GM21360 (cell line): Measurements from ENCODE around the gene IGDCC3.

Source experiments
- ATAC-seq: cut with Tn5 transposase; IDR thresholded peaks from one replicate; pipeline ENCODE4 v1.9.1; 2021; ENCODE audit warnings: mild to moderate bottlenecking, moderate library complexity; ENCODE audit not compliant: unreplicated experiment

Gene IGDCC3

GRCh38 chr15:65377976-65378366, at the start of gene IGDCC3:
Gene IGDCC3, minus strand, starts transcription at chr15:65378002. Its CDS starts 214 bp downstream, at chr15:65377788.
- no peak for ATAC-seq

DNA sequence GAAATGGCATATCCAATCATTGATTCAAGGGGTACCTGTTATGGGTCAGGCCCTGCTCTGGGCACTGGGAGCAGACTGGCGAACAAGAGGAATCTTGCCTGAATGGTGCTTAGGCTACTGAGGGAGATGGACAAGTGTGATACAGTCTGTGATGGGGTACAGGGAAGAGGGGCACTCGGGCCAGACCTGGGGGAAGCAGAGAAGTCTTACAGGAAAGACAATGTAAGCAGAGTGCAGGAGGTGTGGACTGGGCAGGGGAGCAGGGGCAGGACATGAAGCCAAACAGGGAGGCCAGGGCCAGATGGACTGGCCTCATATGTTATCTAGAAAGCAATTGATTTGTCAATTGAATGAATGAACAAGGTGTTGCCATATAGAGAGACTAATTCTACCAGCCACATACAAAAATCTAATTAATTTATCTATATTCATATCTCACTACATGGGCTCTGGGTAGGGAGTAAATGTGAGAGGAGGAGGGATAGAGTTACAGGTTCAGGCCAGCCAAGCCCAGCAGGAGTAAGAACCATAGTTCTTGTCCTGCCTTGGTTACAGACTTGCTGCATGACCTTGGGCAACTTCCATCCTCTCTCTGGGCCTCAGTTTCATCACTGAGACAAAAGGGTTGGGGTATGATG, 48.5 kb upstream of the IGDCC3 start:
- no peak for ATAC-seq

- no peak for ATAC-seq
Observed at GRCh38 chr15:65424683-65425082, 46.9 kb upstream of the IGDCC3 start.

DNA sequence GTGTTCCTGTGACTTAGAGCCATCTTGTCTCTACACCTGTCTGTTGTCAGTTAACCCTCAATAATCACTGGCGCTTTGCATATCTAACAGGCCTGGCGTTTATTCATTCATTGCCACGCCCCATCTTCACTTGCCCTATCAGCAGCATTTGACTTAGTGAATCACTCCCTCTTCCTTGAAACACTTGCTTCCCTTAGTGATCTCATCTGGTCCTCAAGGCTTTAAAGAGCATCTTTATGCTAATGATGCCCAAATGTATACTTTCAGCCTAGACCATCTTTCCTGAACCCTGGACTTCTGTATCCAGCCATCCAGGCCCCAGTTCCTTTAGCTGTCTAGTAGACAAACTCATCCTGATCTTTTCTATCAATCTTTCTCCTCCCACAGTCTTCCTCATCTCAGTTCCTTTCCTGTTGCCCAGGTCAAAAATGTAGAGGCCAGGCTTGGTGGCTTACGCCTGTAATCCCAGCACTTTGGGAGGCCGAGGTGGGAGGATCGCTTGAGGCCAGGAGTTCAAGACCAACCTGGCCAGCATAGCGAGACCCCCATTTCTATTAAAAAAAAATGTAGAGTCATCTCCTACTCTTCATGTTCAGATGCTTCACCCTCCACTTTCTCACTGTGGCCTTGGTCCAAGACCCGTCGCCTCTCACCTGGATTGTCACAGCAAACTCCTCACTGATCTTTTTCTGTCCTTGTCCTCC, 46.3 kb upstream of the IGDCC3 start:
- no peak for ATAC-seq

DNA sequence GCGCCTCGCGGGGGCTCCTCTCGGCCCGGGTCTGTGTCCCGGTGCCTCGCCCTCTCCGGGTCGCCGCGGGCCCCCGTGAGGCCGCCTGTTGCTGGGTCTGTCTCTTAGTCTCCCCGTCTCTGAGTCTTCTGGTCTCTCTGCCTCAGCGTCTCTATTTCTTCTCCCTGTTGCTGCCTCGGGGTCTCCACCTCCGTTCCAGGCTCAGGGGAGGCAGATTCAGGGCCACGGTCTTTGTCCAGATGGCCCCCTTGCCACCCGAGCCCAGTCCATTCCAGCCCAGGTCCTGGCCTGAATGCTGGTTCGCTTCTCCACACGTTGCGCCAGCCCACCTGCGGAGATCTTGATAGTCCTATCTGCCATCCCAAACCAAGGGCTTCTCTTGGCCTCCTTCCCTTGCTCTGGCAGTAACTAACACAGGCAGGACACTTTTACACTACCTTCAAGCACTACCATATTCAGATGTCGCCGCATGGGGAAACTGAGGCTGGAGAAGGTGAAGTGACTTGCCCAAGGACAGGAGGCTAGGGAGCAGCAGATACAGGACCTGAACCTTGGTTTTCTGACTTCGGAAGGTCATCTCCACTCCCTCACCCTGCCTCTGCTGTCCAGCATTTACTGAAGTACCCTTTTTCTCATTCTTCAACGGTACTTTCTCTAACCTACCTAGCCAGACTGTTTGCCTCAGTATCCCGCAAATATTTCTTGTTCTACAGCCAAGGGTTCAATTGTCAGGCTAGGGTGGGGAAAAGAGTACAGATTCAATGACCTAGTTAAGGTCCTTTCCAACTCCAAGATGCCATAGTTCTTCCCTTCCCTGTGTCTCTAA, 45.6 kb upstream of the IGDCC3 start:
- ATAC-seq: no peak

DNA sequence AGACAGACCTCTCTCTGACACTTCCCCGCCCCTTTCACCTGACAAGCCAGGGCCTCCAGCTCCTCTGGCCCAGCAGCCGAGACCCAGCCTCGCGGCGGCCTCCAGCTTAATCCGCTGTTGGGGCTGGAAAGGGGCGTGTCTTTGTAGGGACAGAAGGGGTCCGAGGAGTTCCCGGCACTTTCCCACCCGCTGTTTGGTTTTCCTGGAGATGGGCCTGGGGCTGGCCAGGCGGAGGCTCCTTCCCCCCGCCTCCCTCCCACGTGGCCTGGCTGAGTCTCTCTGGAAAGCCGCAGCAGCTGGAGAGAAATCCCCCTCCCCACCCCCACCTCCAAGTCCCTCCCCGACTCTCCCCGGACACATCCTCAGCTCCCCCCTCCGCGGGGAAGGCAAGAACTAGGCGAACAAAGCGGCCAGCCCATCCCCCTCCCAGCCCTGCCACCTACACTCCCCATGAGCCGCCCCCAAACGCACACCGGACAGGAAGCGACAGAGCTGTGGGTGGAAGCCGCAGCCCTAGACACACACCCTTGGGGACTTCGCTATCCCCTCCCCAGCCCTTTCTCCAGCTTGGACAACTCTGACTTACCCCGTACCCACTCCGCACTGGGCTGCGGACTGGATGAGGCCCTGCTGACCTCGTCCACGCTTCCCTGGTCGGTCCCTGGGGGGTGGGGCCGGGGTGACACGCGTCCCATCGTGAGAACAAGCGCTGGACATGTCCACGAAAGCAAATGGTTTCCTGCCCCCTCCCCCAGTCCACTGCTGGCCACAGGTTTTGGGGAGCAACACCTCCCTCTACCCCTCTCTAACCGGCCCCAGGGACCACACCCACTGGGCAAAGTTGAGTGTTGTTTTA, 43.8 kb upstream of the IGDCC3 start:
- ATAC-seq: no peak

- no peak for ATAC-seq
Observed at GRCh38 chr15:65420975-65421359, 43.2 kb upstream of the IGDCC3 start.

- no peak for ATAC-seq
Observed at GRCh38 chr15:65418596-65418995, 40.8 kb upstream of the IGDCC3 start.

DNA sequence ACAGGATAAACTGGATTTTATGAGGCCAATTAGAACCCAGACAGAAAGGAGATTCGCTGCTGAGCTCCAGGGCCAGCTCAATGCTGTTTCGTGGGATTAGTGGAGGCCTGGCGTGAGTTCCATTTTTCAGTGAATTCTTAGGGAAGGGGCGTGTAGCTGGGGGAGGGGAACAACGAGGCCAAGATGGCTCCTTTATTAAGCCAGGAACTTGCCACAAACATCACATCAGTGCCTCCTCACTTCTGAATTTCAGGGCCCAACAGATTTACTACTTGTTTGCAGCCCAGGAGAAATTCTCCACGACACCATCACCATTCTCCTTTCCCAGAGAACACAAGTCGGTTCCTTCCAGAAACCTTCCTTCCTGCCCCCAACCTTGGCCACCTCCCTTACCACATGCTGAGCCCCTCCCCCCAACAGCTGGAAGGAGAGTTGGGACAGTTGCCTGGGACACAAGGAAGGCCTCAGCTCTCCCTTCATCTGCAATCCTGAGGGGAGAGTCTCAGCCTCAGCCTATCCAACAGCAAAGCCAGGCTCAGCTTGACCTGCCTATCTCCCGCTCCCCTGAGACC, 39.1 kb upstream of the IGDCC3 start:
- ATAC-seq: no peak

- no peak for ATAC-seq
Observed at GRCh38 chr15:65414841-65415621, 37.2 kb upstream of the IGDCC3 start.

- no peak for ATAC-seq
Observed at GRCh38 chr15:65413760-65414144, 36.0 kb upstream of the IGDCC3 start.

- ATAC-seq: no peak
Observed at GRCh38 chr15:65413051-65413759, 35.4 kb upstream of the IGDCC3 start.

DNA sequence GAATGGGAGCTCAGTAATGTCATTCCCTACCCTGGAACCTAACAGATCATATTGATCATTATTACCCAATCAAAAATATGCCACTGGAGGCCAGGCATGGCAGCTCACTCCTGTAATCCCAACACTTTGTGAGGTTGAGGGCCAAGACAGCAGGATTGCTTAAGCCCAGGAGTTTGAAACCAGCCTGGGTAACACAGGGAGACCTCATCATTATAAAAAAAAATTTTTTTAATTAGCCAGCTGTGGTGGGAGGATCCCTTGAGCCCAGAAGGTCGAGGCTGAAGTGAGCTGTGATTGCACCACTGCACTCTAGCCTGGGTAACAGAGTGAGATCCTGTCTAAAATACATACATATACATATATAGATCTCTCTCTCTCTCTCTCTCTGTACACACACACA, 34.8 kb upstream of the IGDCC3 start:
- ATAC-seq: no peak

DNA sequence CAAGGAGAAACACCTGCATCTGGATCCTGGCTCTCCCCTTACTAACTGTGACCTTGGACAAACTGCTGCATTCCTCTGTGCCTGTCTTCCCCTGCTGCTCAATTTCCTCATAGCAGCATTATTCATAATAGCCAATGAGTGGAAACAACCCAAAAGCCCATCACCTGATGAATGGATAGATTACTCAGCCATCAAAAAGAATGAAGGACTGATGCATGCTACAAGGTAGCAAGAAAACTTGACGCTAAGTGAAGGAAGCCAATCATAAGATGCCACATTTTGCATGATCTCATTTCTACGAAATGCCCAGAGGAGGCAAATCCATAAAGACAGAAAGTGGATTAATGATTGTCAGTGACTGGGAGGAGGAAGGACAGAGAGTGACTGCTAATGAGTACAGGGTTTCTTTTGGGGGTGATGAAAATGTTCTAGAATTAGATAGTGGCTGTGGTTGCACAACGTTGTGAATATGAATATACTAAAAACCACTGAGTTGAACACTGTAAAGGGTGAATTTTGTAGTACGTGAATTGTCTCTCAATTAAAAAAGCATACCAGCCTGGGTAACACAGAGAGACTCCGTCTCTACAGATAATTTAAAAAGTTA, 33.8 kb upstream of the IGDCC3 start:
- ATAC-seq: no peak

DNA sequence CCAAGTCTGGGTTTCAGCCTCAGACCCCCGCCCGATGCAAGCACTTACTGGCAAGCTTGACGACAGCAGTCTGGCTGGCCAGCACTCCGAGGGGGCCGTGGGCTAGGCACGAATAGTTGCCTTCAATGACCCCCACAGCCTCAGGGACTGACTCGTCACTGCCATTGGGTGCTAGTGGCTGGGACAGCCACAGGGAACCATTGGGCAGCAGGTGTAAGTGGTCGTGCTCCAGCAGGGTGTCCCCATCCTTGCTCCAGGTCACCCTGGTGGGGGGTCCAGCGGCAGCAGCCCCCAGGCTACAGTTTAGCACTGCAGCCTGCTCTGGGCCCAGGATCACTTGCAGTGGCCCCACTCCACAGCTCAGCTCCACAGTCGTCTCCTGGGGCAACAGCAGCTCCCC, 33.2 kb upstream of the IGDCC3 start:
- ATAC-seq: no peak

GRCh38 chr15:65410036-65410435, 32.2 kb upstream of the IGDCC3 start:
- ATAC-seq: no peak

GRCh38 chr15:65409036-65409631, 31.3 kb upstream of the IGDCC3 start:
- no peak for ATAC-seq

DNA sequence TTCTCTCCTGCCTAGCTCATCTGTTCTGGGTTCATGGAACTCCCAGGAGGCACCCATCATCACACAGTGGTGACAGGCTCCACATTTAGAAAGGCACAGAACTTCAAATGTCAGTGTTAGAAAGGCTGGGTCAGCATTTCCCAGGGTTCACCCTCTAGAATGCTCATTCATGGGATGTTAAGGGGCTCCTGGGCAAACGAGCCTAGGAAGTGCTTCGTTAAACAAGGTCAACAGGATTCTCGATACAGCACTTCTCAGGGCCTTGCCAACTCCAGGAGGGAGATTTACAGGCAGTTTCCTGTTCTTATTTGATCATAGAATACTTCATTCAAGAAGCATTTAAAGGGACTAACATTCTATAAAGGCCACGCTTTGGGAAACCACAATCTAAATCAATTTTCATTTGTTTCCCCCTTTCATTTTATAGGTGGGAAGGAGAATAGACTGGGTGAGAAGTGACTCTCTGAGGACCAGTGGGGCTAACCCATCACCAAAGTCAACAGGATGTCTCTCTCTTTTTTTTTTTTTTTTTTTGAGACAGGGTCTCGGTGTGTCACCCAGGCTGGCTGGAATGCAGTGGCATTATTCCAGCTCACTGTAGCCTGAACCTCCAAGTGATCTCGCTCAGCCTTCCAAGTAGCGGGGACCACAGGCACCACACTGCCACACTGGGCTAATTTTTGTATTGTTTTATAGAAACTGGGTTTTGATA, 30.7 kb upstream of the IGDCC3 start:
- no peak for ATAC-seq
